GM19397 (cell line): ENCODE measurements around the gene ACR.
"Not testable (repeated sequence)": the region's sequence is repeated elsewhere in the genome, so short reads cannot be mapped to it uniquely, and the experiment has no call there.

Source experiments
- ATAC-seq: cut with Tn5 transposase; IDR thresholded peaks from one replicate; pipeline ENCODE4 v1.9.1; 2021; ENCODE audit warnings: mild to moderate bottlenecking, moderate library complexity; ENCODE audit not compliant: unreplicated experiment

Gene ACR

GRCh38 chr22:50730941-50731661, 6.9 kb upstream of the ACR start:
- ATAC-seq: no peak

- ATAC-seq: no peak
Observed at GRCh38 chr22:50731811-50732624, 6.0 kb upstream of the ACR start.

- ATAC-seq: no peak
Observed at GRCh38 chr22:50732681-50733080, 5.3 kb upstream of the ACR start.

- no peak for ATAC-seq
Observed at GRCh38 chr22:50733521-50734342, 4.3 kb upstream of the ACR start.

GRCh38 chr22:50734343-50734771, 3.6 kb upstream of the ACR start:
- no peak for ATAC-seq

DNA sequence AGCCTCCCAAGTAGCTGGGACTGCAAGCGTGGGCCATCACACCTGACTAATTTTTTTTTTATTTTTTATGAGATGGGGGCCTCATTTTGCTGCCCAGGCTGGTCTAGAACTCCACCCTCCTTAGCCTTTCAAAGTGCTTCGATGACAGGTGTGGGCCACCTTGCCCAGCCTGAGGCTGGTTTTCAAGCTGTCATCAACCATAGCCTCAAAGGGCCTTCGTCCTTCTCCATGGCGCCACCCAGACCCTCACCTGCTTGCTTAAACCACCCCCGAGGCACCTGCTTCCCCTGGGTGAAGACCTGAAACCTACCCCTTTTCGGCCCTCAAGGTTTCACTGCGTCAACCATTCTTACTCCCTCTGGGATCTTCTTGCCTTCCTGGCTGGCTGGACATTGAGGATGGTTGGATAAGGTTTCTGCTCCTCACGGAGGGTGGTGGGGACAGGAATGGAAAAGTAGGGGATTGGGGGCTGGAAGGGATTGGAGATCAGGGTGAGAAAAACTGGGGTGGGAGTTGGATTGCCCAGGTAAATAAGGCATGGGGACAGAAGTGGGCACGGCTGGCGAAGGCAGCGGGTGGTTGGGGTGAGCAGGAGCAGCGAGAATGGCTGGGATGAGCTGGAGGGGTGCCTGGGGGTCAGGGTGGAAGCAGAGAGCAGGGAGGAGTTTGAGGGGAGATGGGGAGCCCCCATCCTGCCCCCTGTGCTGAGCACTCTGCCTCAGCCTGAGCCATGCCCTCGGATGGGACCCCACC, 2.8 kb upstream of the ACR start:
- ATAC-seq: no peak

DNA sequence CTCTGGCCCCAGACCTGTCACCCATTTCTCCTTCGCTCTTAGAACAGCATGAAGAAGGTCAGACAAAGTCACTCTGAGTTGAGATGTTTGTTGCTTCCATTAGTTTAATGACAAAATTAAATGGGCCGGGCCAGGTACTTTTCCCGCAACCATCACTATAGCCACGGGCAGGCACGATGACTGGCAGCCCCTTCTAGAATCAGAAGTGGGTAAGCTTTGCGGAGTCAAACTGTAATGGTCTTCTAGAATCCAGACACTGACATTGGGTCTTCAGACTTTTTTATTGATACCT, 2.3 kb upstream of the ACR start:
- ATAC-seq: no peak

DNA sequence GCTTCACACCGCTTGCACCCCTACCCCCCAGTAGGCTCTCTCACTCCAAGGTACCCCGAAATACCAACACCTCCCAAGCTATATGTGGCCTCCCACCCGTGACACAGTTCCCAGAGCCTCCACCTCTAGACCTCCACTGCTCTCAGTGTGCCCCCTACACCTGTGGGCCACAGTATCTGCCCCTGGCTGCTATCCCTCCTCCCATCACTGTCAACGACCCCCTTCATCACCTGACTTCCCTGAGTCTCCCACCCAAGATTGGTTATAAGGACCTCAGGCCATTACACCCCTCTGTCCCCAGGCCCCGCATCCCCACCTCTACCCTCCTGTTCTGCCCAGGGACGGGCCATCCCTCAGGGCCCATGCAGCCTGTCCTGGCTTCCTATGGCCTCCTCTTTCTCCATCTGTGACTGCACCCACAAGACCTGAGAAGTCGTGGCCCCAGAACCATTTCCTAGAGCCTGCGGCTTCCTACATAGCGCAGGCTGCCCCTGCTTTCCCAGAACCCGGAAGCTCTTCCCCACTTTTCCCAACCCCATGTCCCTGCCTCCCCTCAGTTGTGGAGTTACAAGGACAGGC, 734 bp downstream of the ACR start:
- ATAC-seq: no peak

GRCh38 chr22:50739279-50739691, 1.3 kb downstream of the ACR start:
- no peak for ATAC-seq

- no peak for ATAC-seq
Observed at GRCh38 chr22:50739894-50740293, 1.9 kb downstream of the ACR start.

DNA sequence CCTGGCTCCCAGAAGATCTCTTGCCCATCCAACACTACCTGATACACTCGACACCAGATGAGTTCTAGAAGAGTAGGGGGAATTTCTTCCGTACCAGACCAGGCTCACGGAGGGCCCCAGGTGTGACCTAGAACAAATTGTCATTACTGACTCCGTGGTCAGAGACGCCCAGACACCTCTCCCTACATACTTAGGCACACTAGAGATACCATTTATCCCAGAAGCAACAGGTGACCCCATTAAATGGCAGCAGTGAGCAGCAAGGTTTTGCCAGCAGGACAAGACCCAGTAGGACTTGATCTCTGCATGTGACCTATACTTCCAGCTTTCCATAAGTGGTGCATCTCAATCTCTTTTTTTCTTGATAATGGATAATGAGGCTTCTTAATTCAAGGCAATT, 2.7 kb downstream of the ACR start:
- ATAC-seq: not testable (repeated sequence)

DNA sequence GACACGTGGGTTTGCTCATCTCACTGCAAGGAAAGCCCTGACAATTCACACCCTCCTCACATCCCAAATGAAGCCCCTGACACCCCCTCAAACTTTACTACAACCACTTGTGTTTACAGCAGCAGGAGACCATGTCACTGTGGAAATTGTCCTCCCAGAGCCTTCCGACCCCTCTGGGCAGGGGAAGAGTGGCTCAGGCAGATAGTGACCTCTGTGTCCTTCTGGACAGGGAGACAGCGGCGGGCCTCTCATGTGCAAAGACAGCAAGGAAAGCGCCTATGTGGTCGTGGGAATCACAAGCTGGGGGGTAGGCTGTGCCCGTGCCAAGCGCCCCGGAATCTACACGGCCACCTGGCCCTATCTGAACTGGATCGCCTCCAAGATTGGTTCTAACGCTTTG, 6.4 kb downstream of the ACR start:
- ATAC-seq: not testable (repeated sequence)

GRCh38 chr22:50747521-50747920, 9.5 kb downstream of the ACR start:
- ATAC-seq: not testable (repeated sequence)

- not testable (repeated sequence) for ATAC-seq
Observed at GRCh38 chr22:50748630-50749029, 10.6 kb downstream of the ACR start.

GRCh38 chr22:50749302-50750074, 11.5 kb downstream of the ACR start:
- not testable (repeated sequence) for ATAC-seq

DNA sequence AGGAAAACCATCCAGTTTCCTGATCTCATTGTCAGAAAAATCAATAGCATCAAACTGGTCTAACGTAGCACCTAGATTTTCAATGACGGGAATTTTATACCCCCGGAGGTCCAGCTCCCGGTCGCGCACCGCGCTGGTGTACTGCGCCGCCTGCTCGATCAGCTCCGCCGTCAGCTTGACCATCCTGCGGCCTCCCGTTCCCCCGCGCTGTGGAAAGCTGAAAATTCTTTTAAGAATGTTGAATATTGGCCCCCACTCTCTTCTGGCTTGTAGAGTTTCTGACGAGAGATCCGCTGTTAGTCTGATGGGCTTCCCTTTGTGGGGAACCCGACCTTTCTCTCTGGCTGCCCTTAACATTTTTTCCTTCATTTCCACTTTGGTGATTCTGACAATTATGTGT, 17.2 kb downstream of the ACR start:
- ATAC-seq: not testable (repeated sequence)

GRCh38 chr22:50756406-50756805, 18.4 kb downstream of the ACR start:
- ATAC-seq: not testable (repeated sequence)

- not testable (repeated sequence) for ATAC-seq
Observed at GRCh38 chr22:50756949-50757491, 19.0 kb downstream of the ACR start.

DNA sequence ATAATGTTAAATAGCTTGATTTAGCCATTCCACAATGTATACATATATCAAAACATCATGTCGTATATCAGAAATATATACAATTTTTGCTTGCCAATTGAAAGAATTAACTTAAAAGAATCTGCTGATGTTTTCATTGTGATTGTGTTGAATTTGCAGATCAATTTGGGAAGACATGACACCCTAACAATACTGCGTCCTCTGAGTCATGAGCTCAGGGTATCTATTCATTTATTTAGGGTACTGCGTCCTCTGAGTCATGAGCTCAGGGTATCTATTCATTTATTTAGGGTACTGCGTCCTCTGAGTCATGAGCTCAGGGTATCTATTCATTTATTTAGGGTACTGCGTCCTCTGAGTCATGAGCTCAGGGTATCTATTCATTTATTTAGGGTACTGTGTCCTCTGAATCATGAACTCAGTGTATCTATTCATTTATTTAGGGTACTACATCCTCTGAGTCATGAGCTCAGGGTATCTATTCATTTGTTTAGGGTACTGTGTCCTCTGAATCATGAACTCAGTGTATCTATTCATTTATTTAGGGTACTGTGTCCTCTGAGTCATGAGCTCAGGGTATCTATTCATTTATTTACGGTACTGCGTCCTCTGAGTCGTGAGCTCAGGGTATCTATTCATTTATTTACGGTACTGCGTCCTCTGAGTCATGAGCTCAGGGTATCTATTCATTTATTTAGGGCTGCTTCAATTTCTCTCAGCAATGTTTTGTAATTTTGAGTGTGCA, 21.8 kb downstream of the ACR start:
- ATAC-seq: not testable (repeated sequence)
